Measurements from ENCODE around the gene AIF1L. TPM values are rescaled to one million over a fixed set of nuclear protein-coding genes. Genes with fewer than 3 reads are reported as not detected.

AIF1L gene
- 1.0 to 2.6 TPM (median 1.5 TPM) in 3 replicates for polyA plus RNA-seq
- polyA plus RNA-seq (2011; ENCODE audit: low read depth): 6.5 TPM
- 1.4 and 1.7 TPM in 2 replicates for polyA plus RNA-seq (2011; cell fraction: cytosol; rRNA removed)
- 3.8 TPM in 2 replicates for polyA plus RNA-seq (2011; cell fraction: nucleus; rRNA removed)
- polyA plus RNA-seq (2012; ENCODE audit: low replicate concordance): 0.60 and 5.8 TPM in 2 replicates
- 0.72 to 3.0 TPM (median 1.1 TPM) in 3 replicates for polyA minus RNA-seq
- polyA minus RNA-seq (2011; cell fraction: cytosol; rRNA and poly(A)+ RNA removed): 0.77 TPM
- polyA minus RNA-seq (2011; cell fraction: nucleus; rRNA and poly(A)+ RNA removed): 0.32 TPM in 1 of 2 replicates, not detected in the other

- H2AFZ ChIP-seq (ENCODE audit: control insufficient read depth, low read length): peak within 1 kb of the TSS; percentile 30
- dilution Hi-C loops (cut with MboI; ENCODE audit: extremely low pct_ligation_motif_present, low sequenced_read_pairs): no loop called here
- TF ChIP-seq CTCF (optimal IDR thresholded peaks at IDR 0.05 in 1 of 3, IDR thresholded peaks at IDR 0.05 in 1 of 3, conservative IDR thresholded peaks at IDR 0.05 in 1 of 3; ENCODE audit: extremely low read depth in 1 of 3, insufficient read depth in 2 of 3, low read length in 3 of 3) (no peak), EZH2 (IDR thresholded peaks at IDR 0.05; ENCODE audit: low read length) (peak; percentile 84)
- FAIRE-seq (no peak), DNase-seq (ENCODE audit: low read depth, low spot score) (peak; percentile 45)
- peak within 1 kb of the TSS; percentile 33 to 49 (median 48) for H3K4me3 ChIP-seq (ENCODE audit: control insufficient read depth in 2 of 3, extremely low read depth in 1 of 3, insufficient read depth in 2 of 3, low read depth in 1 of 3, low read length in 3 of 3)
- H3K27me3 ChIP-seq (ENCODE audit: control insufficient read depth, extremely low read depth, insufficient read depth, low read length): peaks cover 40% of the 10 kb centered on the region
- H3K4me2 ChIP-seq (ENCODE audit: control insufficient read depth, extremely low read depth, insufficient read depth, low read depth, low read length): peak within 1 kb of the TSS; percentile 76
- no peaks in the 10 kb centered on the region for H3K9me3 ChIP-seq (ENCODE audit: control insufficient read depth, low read depth, low read length)
- no peaks in the 10 kb centered on the region for H3K79me2 ChIP-seq (ENCODE audit: control insufficient read depth, insufficient read depth, low read length)
- peaks cover 6% of the 10 kb centered on the region for H3K4me1 ChIP-seq (ENCODE audit: control insufficient read depth, extremely low read depth, insufficient read depth, low read length)
- H3K36me3 ChIP-seq (ENCODE audit: control insufficient read depth in 2 of 2, extremely low read depth in 1 of 2, insufficient read depth in 2 of 2, low read length in 2 of 2): no peaks in the 10 kb centered on the region
- H3K9me1 ChIP-seq (ENCODE audit: control insufficient read depth, extremely low read depth, insufficient read depth, low read length): no peaks in the 10 kb centered on the region
- H3K9ac ChIP-seq (ENCODE audit: control insufficient read depth, extremely low read depth, insufficient read depth, low read length): no peak within 1 kb of the TSS
- no peak within 1 kb of the TSS for H3K27ac ChIP-seq (ENCODE audit: control insufficient read depth, insufficient read depth, low read length)
- no peaks in the 10 kb centered on the region for H4K20me1 ChIP-seq (ENCODE audit: control insufficient read depth, extremely low read depth, insufficient read depth, low read length)
Measured at GRCh38 chr9:131096269-131097125, at the start of gene AIF1L. Gene AIF1L, plus strand, starts transcription at chr9:131096531. Its CDS starts 99 bp downstream, at chr9:131096630.

GRCh38 chr9:131046581-131047202 is 49.6 kb upstream of the AIF1L start:
- DNase-seq (ENCODE audit: low read depth, low spot score) (peak; percentile 13), FAIRE-seq (no peak)
- no peak for TF ChIP-seq EZH2 (IDR thresholded peaks at IDR 0.05; ENCODE audit: low read length)
- peak; percentile 78 to 96 (median 90) for TF ChIP-seq CTCF (optimal IDR thresholded peaks at IDR 0.05 in 1 of 3, IDR thresholded peaks at IDR 0.05 in 1 of 3, conservative IDR thresholded peaks at IDR 0.05 in 1 of 3; ENCODE audit: extremely low read depth in 1 of 3, insufficient read depth in 2 of 3, low read length in 3 of 3)
- H4K20me1 ChIP-seq (ENCODE audit: control insufficient read depth, extremely low read depth, insufficient read depth, low read length): no peaks in the 10 kb centered on the region
- peak overlapping the region; percentile 60 for H2AFZ ChIP-seq (ENCODE audit: control insufficient read depth, low read length)
- no peak overlapping the region for H3K9ac ChIP-seq (ENCODE audit: control insufficient read depth, extremely low read depth, insufficient read depth, low read length)
- no peaks in the 10 kb centered on the region for H3K9me3 ChIP-seq (ENCODE audit: control insufficient read depth, low read depth, low read length)
- H3K4me2 ChIP-seq (ENCODE audit: control insufficient read depth, extremely low read depth, insufficient read depth, low read depth, low read length): peak overlapping the region; percentile 22
- H3K4me3 ChIP-seq (ENCODE audit: control insufficient read depth in 2 of 3, extremely low read depth in 1 of 3, insufficient read depth in 2 of 3, low read depth in 1 of 3, low read length in 3 of 3): no peak overlapping the region
- no peaks in the 10 kb centered on the region for H3K36me3 ChIP-seq (ENCODE audit: control insufficient read depth in 2 of 2, extremely low read depth in 1 of 2, insufficient read depth in 2 of 2, low read length in 2 of 2)
- no peak overlapping the region for H3K27ac ChIP-seq (ENCODE audit: control insufficient read depth, insufficient read depth, low read length)
- H3K4me1 ChIP-seq (ENCODE audit: control insufficient read depth, extremely low read depth, insufficient read depth, low read length): peaks cover 2% of the 10 kb centered on the region
- no peaks in the 10 kb centered on the region for H3K9me1 ChIP-seq (ENCODE audit: control insufficient read depth, extremely low read depth, insufficient read depth, low read length)
- dilution Hi-C loops (cut with MboI; ENCODE audit: extremely low pct_ligation_motif_present, low sequenced_read_pairs): no loop called here
- H3K79me2 ChIP-seq (ENCODE audit: control insufficient read depth, insufficient read depth, low read length): no peaks in the 10 kb centered on the region
- no peaks in the 10 kb centered on the region for H3K27me3 ChIP-seq (ENCODE audit: control insufficient read depth, extremely low read depth, insufficient read depth, low read length)
